ENCODE data around the gene FAM193B. TPM values are rescaled to one million over a fixed set of nuclear protein-coding genes. Genes with fewer than 3 reads are reported as not detected.

FAM193B gene
- total RNA-seq, 1 donor from 2014 or later = 71.2 TPM

- Mint-ChIP-seq H3K4me3 (no peak overlapping the region), H3K36me3 (ENCODE audit: low read depth) (no peaks in the 10 kb centered on the region)
- no peak for DNase-seq
These were observed 51.5 kb downstream of the FAM193B start for GRCh38 chr5:177502886-177503285.

DNA sequence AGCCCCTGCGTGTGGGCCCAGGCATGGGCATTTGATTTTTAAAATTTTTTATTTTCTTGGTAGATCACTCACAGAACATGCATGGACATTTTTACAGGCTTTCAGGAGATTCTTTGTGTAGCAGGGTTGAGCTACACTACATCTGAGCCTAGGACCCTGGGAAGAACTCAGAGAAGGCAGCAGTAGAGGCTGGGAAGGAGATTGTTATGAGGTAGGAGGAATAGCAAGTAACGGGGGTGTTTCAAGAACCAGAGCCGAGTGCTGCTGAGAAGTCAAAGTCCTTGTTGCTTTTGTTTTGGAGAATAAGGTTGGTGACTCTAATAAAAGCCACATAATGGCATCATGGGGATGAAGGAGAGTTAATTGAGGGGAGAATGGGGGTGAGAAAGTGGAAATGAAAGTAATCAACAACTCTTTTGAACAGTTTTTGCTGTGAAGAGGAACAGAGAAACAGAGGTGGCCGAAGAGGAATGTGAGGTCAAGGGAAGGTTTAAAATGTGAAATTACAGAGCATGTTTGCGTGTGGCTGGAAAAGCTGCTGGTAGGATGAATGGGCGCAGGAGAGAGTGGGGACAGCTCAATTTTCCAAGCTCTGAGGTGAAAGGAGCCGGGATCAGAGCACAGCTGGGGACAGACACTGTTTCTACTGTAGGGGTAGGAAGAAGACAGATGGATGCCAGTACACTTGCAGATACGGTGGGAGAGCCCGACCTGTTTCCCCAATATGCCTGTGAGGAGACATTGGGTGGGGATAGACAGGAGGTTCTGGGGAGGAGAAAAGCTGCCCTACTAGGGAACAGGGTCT, 52.3 kb downstream of the FAM193B start:
- H3K9me3 Mint-ChIP-seq = no peaks in the 10 kb centered on the region
- H3K27ac Mint-ChIP-seq = no peak overlapping the region

More at GRCh38 chr5:177502886-177503285, 51.5 kb downstream of the FAM193B start:
- intact Hi-C loops (cut with micrococcal nuclease) = no loop called here
- H3K9me3 Mint-ChIP-seq = no peaks in the 10 kb centered on the region
- H3K27ac Mint-ChIP-seq = no peak overlapping the region
- H3K27me3 Mint-ChIP-seq = peaks cover 18% of the 10 kb centered on the region
- H3K4me1 Mint-ChIP-seq = peaks cover 15% of the 10 kb centered on the region

GRCh38 chr5:177500685-177501522, 53.5 kb downstream of the FAM193B start:
- H3K9me3 Mint-ChIP-seq = no peaks in the 10 kb centered on the region
- H3K36me3 Mint-ChIP-seq (ENCODE audit: low read depth) = no peaks in the 10 kb centered on the region
- peak; percentile 95 for DNase-seq
- H3K27ac Mint-ChIP-seq = no peak overlapping the region
- intact Hi-C loops (cut with micrococcal nuclease) = loop anchor here (1.0 to 2.0 kb wide), 3 partner anchors 111 to 190 kb away; partner anchors contain the start of gene MXD3
- H3K4me3 Mint-ChIP-seq = no peak overlapping the region
- peaks cover 21% of the 10 kb centered on the region for H3K27me3 Mint-ChIP-seq
- H3K4me1 Mint-ChIP-seq = peaks cover 21% of the 10 kb centered on the region

More for the DNA sequence above, 52.3 kb downstream of the FAM193B start:
- H3K4me3 Mint-ChIP-seq = no peak overlapping the region
- H3K36me3 Mint-ChIP-seq (ENCODE audit: low read depth) = no peaks in the 10 kb centered on the region
- intact Hi-C loops (cut with micrococcal nuclease) = loop anchor here (1.0 to 2.0 kb wide), 3 partner anchors 112 to 191 kb away; partner anchors contain the start of gene MXD3
- H3K27me3 Mint-ChIP-seq = peaks cover 21% of the 10 kb centered on the region
- H3K4me1 Mint-ChIP-seq = peaks cover 17% of the 10 kb centered on the region
- DNase-seq = no peak

DNA sequence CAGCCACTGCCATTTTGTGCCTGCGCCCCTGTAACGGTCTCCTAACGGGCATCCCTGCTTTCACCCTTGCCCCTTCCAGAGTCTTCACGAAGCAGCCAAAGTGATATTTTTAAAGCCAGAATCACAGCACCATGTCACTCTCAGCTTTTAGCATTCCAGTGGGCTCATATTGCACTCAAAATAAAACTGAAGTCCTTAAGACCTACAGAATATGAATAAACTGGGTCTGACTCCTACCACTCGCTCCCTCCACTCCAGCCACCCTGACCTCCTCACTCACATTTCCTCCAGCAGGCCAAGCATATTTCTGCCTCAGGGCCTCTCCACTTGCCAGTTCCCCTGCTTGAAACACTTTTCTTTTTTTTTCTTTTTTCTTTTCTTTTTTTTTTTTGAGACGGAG, 54.5 kb downstream of the FAM193B start:
- Mint-ChIP-seq H3K9me3 (no peaks in the 10 kb centered on the region), H3K36me3 (ENCODE audit: low read depth) (no peaks in the 10 kb centered on the region), H3K27me3 (peaks cover 21% of the 10 kb centered on the region), H3K4me3 (peak overlapping the region; percentile 14), H3K4me1 (peaks cover 26% of the 10 kb centered on the region), H3K27ac (peak overlapping the region; percentile 5)
- intact Hi-C loops (cut with micrococcal nuclease) = loop anchor here (2.0 kb wide), 2 partner anchors 181 to 189 kb away; partner anchors contain the start of gene MXD3
- DNase-seq = no peak

GRCh38 chr5:177498013-177498787, 56.2 kb downstream of the FAM193B start:
- Mint-ChIP-seq H3K4me1 (peaks cover 36% of the 10 kb centered on the region), H3K4me3 (peak overlapping the region; percentile 89), H3K9me3 (no peaks in the 10 kb centered on the region), H3K27me3 (peaks cover 21% of the 10 kb centered on the region), H3K36me3 (ENCODE audit: low read depth) (peaks cover 3% of the 10 kb centered on the region), H3K27ac (peak overlapping the region; percentile 78)
- DNase-seq = no peak
- intact Hi-C loops (cut with micrococcal nuclease) = no loop called here

- Mint-ChIP-seq H3K9me3 (no peaks in the 10 kb centered on the region), H3K4me1 (peaks cover 39% of the 10 kb centered on the region), H3K27ac (peak within 1 kb of the TSS; percentile 78), H3K4me3 (peak within 1 kb of the TSS; percentile 89), H3K36me3 (ENCODE audit: low read depth) (peaks cover 8% of the 10 kb centered on the region), H3K27me3 (peaks cover 21% of the 10 kb centered on the region)
- intact Hi-C loops (cut with micrococcal nuclease) = loop anchor here (1.0 to 2.0 kb wide), 7 partner anchors 19 to 363 kb away; partner anchors contain the start of gene GRK6
- DNase-seq = peak; percentile 98
These were observed 56.9 kb downstream of the FAM193B start, which contains the start of gene PDLIM7 for GRCh38 chr5:177497292-177498012. TSS of gene PDLIM7 (minus strand) at chr5:177497604. CDS start at chr5:177496512, 1,092 bp downstream.

- Mint-ChIP-seq H3K36me3 (ENCODE audit: low read depth) (peaks cover 8% of the 10 kb centered on the region), H3K27me3 (peaks cover 21% of the 10 kb centered on the region), H3K9me3 (no peaks in the 10 kb centered on the region), H3K4me1 (peaks cover 35% of the 10 kb centered on the region), H3K27ac (peak overlapping the region; percentile 51), H3K4me3 (peak overlapping the region; percentile 89)
- no peak for DNase-seq
- intact Hi-C loops (cut with micrococcal nuclease) = loop anchor here (1.0 to 2.0 kb wide), 7 partner anchors 18 to 362 kb away; partner anchors contain the start of gene GRK6
These were observed 57.6 kb downstream of the FAM193B start for GRCh38 chr5:177496727-177497291.

DNA sequence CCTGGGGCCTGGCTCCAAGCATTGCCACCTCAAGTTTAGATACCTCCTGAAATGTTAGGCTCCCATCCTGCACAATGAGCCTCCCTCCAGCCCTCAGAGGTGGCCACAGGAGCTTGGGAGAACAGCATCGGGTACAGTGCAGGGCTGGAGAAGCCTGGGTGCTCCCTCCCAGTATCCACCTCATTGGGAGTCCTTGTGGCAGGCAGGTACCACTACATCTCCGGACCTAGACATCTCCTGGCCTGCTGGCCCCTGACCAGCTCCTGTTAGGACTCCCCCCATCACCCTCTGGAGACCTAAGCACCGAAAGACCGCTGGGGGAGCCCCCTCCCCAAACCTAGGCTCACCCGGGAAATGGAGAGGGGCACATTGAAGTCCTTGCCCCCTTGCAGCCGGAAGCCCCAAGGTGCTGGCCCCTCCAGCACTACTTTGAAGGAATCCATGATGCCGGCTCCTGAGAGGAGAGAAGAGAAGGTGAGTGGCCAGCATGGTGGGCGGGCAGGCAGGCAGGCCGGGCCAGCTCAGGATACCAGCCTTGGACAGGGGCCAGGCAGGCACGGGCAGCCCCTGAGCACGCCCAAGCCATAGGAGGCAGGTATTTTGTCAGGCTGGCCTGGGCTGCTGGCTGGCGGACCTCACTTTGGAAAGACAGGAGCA, 58.2 kb downstream of the FAM193B start:
- peaks cover 10% of the 10 kb centered on the region for H3K36me3 Mint-ChIP-seq (ENCODE audit: low read depth)
- intact Hi-C loops (cut with micrococcal nuclease) = loop anchor here (2.0 kb wide), 3 partner anchors 17 to 361 kb away; no protein-coding TSS in a partner anchor
- peak overlapping the region; percentile 89 for H3K4me3 Mint-ChIP-seq
- H3K9me3 Mint-ChIP-seq = no peaks in the 10 kb centered on the region
- H3K27ac Mint-ChIP-seq = peak overlapping the region; percentile 75
- peaks cover 21% of the 10 kb centered on the region for H3K27me3 Mint-ChIP-seq
- H3K4me1 Mint-ChIP-seq = peaks cover 35% of the 10 kb centered on the region
- DNase-seq = no peak

DNA sequence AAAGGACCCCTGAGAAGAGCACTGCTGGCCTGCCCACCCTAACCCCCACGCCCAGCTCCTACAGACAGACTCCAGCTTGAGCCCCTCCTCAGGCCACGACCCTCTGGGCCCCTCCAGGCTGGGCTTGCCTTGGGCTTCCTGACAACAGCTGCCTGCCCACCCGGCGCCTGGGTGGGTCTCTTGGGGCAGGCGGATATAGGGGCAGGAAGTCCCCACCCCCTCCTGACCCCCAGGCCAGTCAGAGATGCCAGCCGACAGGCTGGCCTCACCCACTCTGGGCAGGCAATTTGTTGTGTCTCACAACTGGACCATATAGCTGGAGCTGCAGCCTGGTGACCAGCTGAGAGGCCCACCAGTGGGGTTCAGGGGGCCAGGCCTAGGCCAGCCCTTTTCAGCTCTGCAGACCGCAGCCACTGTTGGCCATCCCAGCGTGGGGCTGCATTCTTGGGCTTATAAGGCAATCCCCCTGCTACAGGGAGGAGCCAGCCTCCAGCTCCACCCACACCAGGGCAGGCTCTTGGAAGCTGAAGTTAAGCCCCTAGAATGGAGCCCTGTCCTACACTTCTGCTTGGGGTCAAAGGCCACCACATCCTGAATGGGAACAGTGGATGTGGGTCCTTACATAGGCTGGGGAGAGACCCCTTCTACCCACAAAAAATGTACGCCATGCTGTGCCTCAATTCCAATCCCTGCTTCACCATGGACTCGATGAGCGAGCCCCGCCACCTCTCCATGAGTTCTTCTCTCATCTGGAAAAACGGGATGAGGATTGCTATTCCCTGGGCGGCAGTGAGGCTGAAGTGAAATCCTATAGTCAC, 58.9 kb downstream of the FAM193B start:
- no peak overlapping the region for H3K27ac Mint-ChIP-seq
- peaks cover 14% of the 10 kb centered on the region for H3K36me3 Mint-ChIP-seq (ENCODE audit: low read depth)
- peak overlapping the region; percentile 89 for H3K4me3 Mint-ChIP-seq
- peaks cover 32% of the 10 kb centered on the region for H3K4me1 Mint-ChIP-seq
- intact Hi-C loops (cut with micrococcal nuclease) = loop anchor here (2.0 kb wide), 3 partner anchors 17 to 361 kb away; no protein-coding TSS in a partner anchor
- H3K27me3 Mint-ChIP-seq = peaks cover 19% of the 10 kb centered on the region
- H3K9me3 Mint-ChIP-seq = no peaks in the 10 kb centered on the region
- peak; percentile 71 for DNase-seq

DNA sequence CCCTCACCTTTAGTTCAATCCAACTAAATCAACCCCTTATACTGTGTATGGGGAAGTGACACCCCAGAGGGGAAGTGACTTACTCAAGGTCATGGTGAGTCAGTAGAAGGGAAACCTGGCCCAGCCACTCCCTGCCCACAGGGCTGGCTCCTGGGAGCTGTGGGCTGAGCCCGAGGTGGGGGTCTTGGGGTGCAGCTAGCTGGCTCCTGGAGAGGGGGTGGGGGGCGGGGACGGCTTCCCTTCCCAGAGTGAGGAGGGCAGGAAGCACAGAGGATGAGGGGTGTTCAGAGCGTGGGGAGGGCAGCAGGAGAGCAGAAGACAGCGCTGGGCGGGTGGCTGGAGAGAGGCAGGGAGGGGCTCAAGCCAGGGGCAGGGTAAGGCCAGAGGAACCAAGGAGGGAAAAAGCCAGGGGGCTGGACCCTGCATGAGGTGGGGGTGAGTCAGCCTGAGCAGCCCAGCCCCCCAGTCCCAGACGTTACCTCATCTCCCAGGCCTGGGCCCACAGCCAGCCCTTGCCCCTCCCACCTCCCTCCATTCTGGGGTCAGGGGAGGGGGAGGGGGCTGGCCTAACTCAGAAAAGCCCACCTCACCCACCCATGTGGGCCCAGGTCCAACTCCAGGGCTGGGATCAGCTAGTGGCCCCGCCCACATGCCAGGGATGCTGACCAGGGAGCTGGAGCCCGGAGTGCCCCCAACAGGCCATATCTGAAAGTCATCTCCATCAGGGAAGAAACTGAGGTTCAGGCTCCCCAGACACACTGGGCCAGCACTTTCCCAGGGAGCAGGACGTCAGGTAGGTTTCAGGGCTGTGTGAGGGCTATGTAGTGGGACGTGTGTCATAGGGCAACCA, 59.8 kb downstream of the FAM193B start:
- intact Hi-C loops (cut with micrococcal nuclease) = no loop called here
- peak overlapping the region; percentile 44 for H3K4me3 Mint-ChIP-seq
- H3K4me1 Mint-ChIP-seq = peaks cover 35% of the 10 kb centered on the region
- peaks cover 14% of the 10 kb centered on the region for H3K27me3 Mint-ChIP-seq
- H3K36me3 Mint-ChIP-seq (ENCODE audit: low read depth) = peaks cover 20% of the 10 kb centered on the region
- peak; percentile 73 for DNase-seq
- H3K9me3 Mint-ChIP-seq = no peaks in the 10 kb centered on the region
- peak overlapping the region; percentile 81 for H3K27ac Mint-ChIP-seq
